Measurements from ENCODE around the gene ZEB2.
"Not testable (repeated sequence)": the region's sequence is repeated elsewhere in the genome, so short reads cannot be mapped to it uniquely, and the experiment has no call there.

The ZEB2 gene

DNA sequence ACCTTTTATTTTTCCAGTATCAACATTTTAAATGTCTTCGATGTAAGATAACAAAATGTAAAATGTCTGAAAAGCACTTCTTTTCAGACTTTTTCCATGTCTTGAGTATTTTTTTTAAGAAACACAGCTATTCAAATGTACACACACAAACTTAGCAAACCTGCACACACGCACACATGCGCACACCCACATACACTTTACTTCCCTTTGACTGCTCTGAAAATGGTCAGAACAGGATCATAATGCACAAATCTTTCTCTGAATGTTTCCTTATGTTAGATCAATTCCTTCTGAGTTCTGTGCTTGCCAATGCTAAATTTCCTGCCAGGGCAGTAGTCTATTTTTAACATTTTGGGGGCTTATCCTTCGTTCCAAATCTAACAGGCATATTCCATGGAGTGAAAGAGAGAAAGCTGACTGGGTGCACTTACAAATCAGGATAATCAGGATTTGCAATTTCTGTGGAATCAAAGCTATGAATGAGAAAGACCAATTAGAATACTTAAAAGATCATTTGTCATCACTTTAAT lies 136.3 kb downstream of the ZEB2 start:
- no peak for DNase-seq (ENCODE audit: low read depth)

GRCh38 chr2:144382849-144383248 lies 137.1 kb downstream of the ZEB2 start:
- DNase-seq (ENCODE audit: low read depth): no peak

- no peak for DNase-seq (ENCODE audit: low read depth)
These were observed 138.2 kb downstream of the ZEB2 start for GRCh38 chr2:144381716-144382115.

DNA sequence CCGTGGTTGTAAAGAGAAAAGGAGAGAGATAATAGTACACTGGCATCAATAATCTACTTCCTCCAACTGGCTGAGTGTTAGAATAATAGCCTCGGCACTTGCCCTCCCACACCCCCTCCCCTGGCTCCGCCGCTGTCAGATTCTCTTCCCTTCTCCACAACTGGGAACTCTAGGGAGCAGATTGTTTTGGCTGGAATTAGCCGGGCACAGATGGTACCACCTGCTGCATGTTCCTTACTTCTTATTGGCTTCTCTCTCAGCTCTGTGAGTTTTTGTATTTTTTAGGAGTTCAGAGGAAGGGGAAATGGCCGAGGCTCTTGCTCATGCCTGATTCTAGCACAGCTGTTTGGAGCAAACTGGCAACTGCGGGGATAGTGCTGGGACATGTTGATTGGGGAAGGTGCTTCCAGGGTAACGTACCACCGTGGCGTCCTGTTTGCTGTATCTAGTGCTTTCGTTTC lies 140.0 kb downstream of the ZEB2 start:
- DNase-seq (ENCODE audit: low read depth): no peak

DNA sequence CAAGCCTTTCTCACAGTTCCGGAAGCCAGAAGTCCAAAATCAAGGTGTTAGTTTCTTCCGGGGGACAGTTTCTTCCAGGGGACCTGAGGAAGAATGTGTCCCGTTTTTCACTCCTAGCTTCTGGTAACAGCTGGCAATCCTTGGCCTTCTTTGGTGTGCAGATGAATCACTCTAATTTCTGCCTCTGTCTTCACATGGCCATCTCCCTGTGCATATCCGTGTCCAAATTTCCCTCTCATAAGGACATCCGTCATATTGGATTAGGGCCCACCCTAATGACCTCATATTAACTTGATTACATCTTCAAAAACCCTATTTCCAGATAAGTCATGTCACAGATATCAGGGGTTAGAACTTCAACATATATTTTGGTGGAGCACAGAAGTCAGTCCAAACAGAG lies 141.4 kb downstream of the ZEB2 start:
- DNase-seq (ENCODE audit: low read depth): no peak

GRCh38 chr2:144377914-144378313 lies 142.0 kb downstream of the ZEB2 start:
- no peak for DNase-seq (ENCODE audit: low read depth)

GRCh38 chr2:144376926-144377325 lies 143.0 kb downstream of the ZEB2 start:
- DNase-seq (ENCODE audit: low read depth): no peak

DNA sequence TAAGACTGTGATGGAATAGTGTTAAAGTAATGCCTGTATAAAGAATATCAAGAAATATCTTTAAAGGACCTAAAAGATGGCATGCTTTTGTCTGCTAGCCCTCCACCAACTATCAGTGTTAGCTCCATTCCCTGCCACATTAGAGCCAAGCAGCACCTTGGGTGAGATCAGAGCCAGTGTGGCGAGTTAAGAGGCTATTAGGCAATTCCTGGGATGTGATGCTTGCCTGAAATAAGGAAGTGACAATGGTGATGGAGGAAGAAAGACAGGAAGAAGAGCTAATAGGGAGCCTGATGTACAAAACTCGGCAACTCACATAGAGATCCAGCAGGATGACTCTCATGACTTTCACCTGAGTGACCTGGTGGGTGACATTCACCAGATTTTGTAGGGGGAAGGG lies 143.5 kb downstream of the ZEB2 start:
- no peak for DNase-seq (ENCODE audit: low read depth)

DNA sequence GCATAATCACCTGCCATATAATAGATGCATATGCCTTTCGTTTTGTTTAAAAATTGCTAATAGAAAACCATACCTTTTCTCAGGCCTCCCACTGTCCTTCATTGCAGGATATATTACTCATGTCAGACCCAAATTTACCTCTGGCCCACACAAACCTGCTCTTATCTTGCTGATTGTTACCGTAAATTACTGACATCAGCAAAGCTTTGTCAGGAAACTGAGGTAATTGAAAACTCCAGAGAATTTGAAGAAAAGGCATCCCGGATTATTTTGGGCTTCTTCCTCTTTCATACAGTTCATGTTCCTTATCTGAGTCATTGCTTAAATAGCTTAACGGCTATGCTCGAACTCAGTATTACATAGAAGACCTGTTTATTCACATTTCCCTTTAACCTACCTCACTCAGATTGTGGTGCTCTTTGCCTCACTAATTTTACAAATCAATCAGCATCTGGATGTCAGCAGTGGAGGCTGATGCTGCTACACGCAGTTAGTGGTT lies 145.7 kb downstream of the ZEB2 start:
- DNase-seq (ENCODE audit: low read depth): no peak

DNA sequence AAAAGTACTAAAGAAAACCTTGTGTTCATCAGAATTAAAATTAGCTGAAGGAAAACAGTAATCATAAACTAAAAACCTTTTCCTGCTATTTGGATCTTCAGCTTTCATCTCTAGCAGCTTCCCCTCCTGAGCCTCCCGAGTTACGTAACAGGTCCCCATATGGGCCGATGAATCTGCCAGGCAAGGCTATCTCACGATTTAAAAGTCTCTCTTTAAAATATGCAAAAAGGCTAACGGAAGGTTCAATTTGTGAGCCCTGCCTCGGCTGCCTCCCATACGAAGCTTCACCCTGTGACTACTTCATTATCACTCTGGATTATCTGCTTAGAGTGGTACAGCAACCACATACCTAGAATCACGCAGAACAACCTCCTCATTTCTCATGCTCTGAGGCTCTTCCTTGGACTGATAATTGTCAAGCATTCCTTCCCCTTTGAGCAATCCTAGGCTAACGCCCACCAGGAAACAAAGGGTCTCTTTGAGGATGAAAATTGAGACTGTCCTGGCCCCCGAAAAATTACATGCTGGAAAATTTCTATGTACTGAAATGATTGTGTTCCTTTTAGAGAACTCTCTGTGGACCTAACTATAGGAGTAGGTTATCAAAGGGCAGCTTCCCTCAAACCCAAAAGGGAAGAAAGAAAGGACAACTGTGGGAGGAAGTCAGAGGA lies 147.4 kb downstream of the ZEB2 start:
- no peak for DNase-seq (ENCODE audit: low read depth)

- DNase-seq (ENCODE audit: low read depth): no peak
These were observed 148.9 kb downstream of the ZEB2 start for GRCh38 chr2:144370937-144371584.

DNA sequence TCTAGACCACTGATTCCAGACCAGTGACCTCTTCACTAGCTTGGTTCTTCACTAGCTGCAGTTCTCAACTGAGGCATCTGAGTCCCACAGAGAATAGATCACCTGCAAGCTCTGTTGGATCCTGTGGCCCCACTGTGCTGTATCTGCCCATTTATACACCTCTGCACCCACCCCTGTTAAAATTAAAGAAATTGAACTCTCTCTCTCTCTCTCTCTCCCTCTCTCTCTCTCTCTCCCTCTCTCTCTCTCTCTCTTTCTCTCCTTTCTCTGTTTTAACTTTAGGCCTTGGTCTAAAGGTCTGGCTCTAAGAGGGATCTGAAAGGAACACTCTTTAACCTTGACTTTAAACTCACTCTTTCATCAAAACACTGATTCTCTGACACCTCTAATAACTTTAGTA lies 150.5 kb downstream of the ZEB2 start:
- no peak for DNase-seq (ENCODE audit: low read depth)

GRCh38 chr2:144366825-144367429 lies 153.0 kb downstream of the ZEB2 start:
- DNase-seq (ENCODE audit: low read depth): no peak

- no peak for DNase-seq (ENCODE audit: low read depth)
These were observed 154.8 kb downstream of the ZEB2 start for GRCh38 chr2:144364944-144365738.

GRCh38 chr2:144364247-144364646 lies 155.7 kb downstream of the ZEB2 start:
- not testable (repeated sequence) for DNase-seq (ENCODE audit: low read depth)

GRCh38 chr2:144362401-144362800 lies 157.5 kb downstream of the ZEB2 start:
- no peak for DNase-seq (ENCODE audit: low read depth)

DNA sequence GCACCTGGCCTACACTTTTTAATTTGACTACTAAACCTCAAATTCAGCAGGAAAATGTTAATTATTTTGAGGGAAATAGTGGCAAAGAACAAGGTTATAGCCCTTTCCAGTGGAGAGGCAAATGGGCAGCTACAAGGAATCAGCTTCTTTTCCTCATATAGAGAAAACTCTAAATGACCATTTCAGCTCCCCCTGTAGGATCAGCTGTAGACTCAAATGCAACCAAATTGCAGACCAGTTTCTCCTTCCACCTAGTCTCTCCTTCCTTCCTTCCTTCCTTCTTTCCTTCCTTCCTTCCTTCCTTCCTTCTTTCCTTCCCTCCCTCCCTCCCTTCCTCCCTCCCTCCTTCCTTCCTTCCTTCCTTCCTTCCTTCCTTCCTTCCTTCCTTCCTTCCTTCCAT lies 158.2 kb downstream of the ZEB2 start:
- DNase-seq (ENCODE audit: low read depth): no peak

GRCh38 chr2:144359684-144360083 lies 160.2 kb downstream of the ZEB2 start:
- no peak for DNase-seq (ENCODE audit: low read depth)

DNA sequence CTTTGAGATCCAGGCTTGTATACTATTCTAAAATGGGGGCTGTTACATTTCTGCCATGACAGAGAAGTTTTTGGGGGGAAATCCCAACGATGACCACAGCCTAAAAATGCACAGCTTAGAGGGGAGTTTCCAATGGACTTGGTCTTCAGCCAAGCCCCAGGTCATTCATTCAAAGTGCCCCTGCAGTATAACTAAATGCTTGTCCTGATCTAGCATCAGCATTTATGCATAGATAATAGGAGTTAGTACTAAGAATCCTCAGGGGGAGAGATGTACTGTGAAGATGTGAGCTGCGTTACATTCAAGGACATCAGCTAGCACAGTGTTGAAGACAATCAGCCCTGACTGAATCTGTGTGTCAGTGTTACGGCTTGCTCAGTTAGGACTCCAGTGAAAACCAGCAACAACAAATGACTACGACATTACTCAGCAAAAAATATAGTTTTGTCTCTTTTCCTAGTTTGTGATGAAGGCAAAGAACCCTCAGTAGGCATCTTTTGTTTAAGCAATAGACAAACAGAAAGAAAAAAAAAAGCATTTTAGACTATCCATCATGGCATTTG lies 160.9 kb downstream of the ZEB2 start:
- DNase-seq (ENCODE audit: low read depth): no peak

DNA sequence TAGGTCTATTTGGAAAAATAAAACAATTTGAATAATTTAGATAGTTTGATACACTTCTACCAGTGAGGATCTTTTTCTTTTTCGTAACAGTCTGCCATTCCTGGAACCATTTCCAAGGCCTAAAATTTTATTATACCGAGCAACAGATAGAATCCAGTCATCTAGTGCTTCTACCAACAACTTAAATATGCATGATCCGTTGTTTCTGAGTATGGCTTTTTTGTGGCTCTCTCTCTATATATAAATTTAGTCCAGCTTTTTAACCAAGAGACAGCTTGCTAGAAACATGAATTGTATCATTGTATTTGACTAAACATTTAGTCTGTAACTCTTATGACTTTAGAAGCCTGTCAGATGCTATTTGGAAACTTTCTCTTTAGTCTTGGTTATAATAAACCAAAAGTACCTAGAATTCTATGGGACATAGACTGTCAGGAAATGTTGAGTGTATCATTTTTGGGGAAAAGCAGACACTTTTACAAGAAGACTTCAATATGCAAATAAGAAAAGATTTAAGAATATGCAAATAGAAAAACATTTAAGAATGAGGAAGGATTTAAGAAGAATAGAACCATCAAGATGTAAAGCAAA lies 161.4 kb downstream of the ZEB2 start:
- no peak for DNase-seq (ENCODE audit: low read depth)

GRCh38 chr2:144357623-144358373 lies 162.1 kb downstream of the ZEB2 start:
- DNase-seq (ENCODE audit: low read depth): no peak
